Measurements from ENCODE around the gene CELA2A.
"Not testable (repeated sequence)": the region's sequence is repeated elsewhere in the genome, so short reads cannot be mapped to it uniquely, and the experiment has no call there.

CELA2A gene

GRCh38 chr1:15492596-15492995 lies 36.1 kb downstream of the CELA2A start:
- H3K4me3 Mint-ChIP-seq, result no peak overlapping the region
- H3K4me1 Mint-ChIP-seq (ENCODE audit: low read depth), result peaks cover 13% of the 10 kb centered on the region
- H3K9me3 Mint-ChIP-seq, result no peaks in the 10 kb centered on the region
- H3K27ac Mint-ChIP-seq, result no peak overlapping the region
- H3K36me3 Mint-ChIP-seq (ENCODE audit: low read depth), result peaks cover 27% of the 10 kb centered on the region
- DNase-seq (ENCODE audit: low spot score), result no peak
- H3K27me3 Mint-ChIP-seq (ENCODE audit: low read depth), result no peaks in the 10 kb centered on the region

- H3K27me3 Mint-ChIP-seq (ENCODE audit: low read depth), result no peaks in the 10 kb centered on the region
- H3K36me3 Mint-ChIP-seq (ENCODE audit: low read depth), result peaks cover 34% of the 10 kb centered on the region
- H3K4me1 Mint-ChIP-seq (ENCODE audit: low read depth), result peaks cover 13% of the 10 kb centered on the region
- H3K4me3 Mint-ChIP-seq, result no peak overlapping the region
- no peak for DNase-seq (ENCODE audit: low spot score)
- no peaks in the 10 kb centered on the region for H3K9me3 Mint-ChIP-seq
- H3K27ac Mint-ChIP-seq, result no peak overlapping the region
Measured at GRCh38 chr1:15493869-15494390, 37.4 kb downstream of the CELA2A start.

GRCh38 chr1:15500184-15501178 lies 43.9 kb downstream of the CELA2A start:
- H3K27me3 Mint-ChIP-seq (ENCODE audit: low read depth), result no peaks in the 10 kb centered on the region
- H3K36me3 Mint-ChIP-seq (ENCODE audit: low read depth), result peaks cover 26% of the 10 kb centered on the region
- no peak overlapping the region for H3K27ac Mint-ChIP-seq
- no peak for DNase-seq (ENCODE audit: low spot score)
- no peaks in the 10 kb centered on the region for H3K4me1 Mint-ChIP-seq (ENCODE audit: low read depth)
- H3K4me3 Mint-ChIP-seq, result no peak overlapping the region
- no peaks in the 10 kb centered on the region for H3K9me3 Mint-ChIP-seq

GRCh38 chr1:15501208-15502032 lies 44.9 kb downstream of the CELA2A start:
- no peaks in the 10 kb centered on the region for H3K27me3 Mint-ChIP-seq (ENCODE audit: low read depth)
- no peaks in the 10 kb centered on the region for H3K4me1 Mint-ChIP-seq (ENCODE audit: low read depth)
- no peak overlapping the region for H3K27ac Mint-ChIP-seq
- H3K9me3 Mint-ChIP-seq, result no peaks in the 10 kb centered on the region
- peak; percentile 24 for DNase-seq (ENCODE audit: low spot score)
- H3K4me3 Mint-ChIP-seq, result no peak overlapping the region
- H3K36me3 Mint-ChIP-seq (ENCODE audit: low read depth), result peaks cover 20% of the 10 kb centered on the region

GRCh38 chr1:15504436-15504835 lies 47.9 kb downstream of the CELA2A start:
- Mint-ChIP-seq H3K27ac (no peak overlapping the region), H3K36me3 (ENCODE audit: low read depth) (peaks cover 11% of the 10 kb centered on the region), H3K27me3 (ENCODE audit: low read depth) (no peaks in the 10 kb centered on the region), H3K4me3 (no peak overlapping the region), H3K9me3 (no peaks in the 10 kb centered on the region), H3K4me1 (ENCODE audit: low read depth) (no peaks in the 10 kb centered on the region)
- no peak for DNase-seq (ENCODE audit: low spot score)

- Mint-ChIP-seq H3K4me3 (no peak overlapping the region), H3K9me3 (no peaks in the 10 kb centered on the region), H3K27me3 (ENCODE audit: low read depth) (no peaks in the 10 kb centered on the region), H3K4me1 (ENCODE audit: low read depth) (peaks cover 6% of the 10 kb centered on the region), H3K27ac (no peak overlapping the region), H3K36me3 (ENCODE audit: low read depth) (peaks cover 13% of the 10 kb centered on the region)
- no peak for DNase-seq (ENCODE audit: low spot score)
Measured at GRCh38 chr1:15506831-15507230, 50.3 kb downstream of the CELA2A start.

- H3K4me3 Mint-ChIP-seq, result no peak overlapping the region
- H3K27me3 Mint-ChIP-seq (ENCODE audit: low read depth), result no peaks in the 10 kb centered on the region
- H3K4me1 Mint-ChIP-seq (ENCODE audit: low read depth), result peaks cover 8% of the 10 kb centered on the region
- DNase-seq (ENCODE audit: low spot score), result no peak
- peaks cover 17% of the 10 kb centered on the region for H3K36me3 Mint-ChIP-seq (ENCODE audit: low read depth)
- H3K27ac Mint-ChIP-seq, result no peak overlapping the region
- no peaks in the 10 kb centered on the region for H3K9me3 Mint-ChIP-seq
Measured at GRCh38 chr1:15507278-15507677, 50.7 kb downstream of the CELA2A start.

GRCh38 chr1:15508700-15509487 lies 52.4 kb downstream of the CELA2A start:
- no peaks in the 10 kb centered on the region for H3K27me3 Mint-ChIP-seq (ENCODE audit: low read depth)
- H3K4me1 Mint-ChIP-seq (ENCODE audit: low read depth), result peaks cover 13% of the 10 kb centered on the region
- H3K27ac Mint-ChIP-seq, result no peak overlapping the region
- no peak overlapping the region for H3K4me3 Mint-ChIP-seq
- no peak for DNase-seq (ENCODE audit: low spot score)
- H3K36me3 Mint-ChIP-seq (ENCODE audit: low read depth), result peaks cover 26% of the 10 kb centered on the region
- H3K9me3 Mint-ChIP-seq, result no peaks in the 10 kb centered on the region

- Mint-ChIP-seq H3K27ac (no peak overlapping the region), H3K36me3 (ENCODE audit: low read depth) (peaks cover 31% of the 10 kb centered on the region), H3K4me3 (no peak overlapping the region), H3K27me3 (ENCODE audit: low read depth) (no peaks in the 10 kb centered on the region), H3K9me3 (no peaks in the 10 kb centered on the region), H3K4me1 (ENCODE audit: low read depth) (peaks cover 20% of the 10 kb centered on the region)
- DNase-seq (ENCODE audit: low spot score), result no peak
Measured at GRCh38 chr1:15509586-15509985, 53.1 kb downstream of the CELA2A start.

GRCh38 chr1:15510611-15511405 lies 54.3 kb downstream of the CELA2A start:
- Mint-ChIP-seq H3K9me3 (no peaks in the 10 kb centered on the region), H3K4me1 (ENCODE audit: low read depth) (peaks cover 28% of the 10 kb centered on the region), H3K36me3 (ENCODE audit: low read depth) (peaks cover 38% of the 10 kb centered on the region), H3K4me3 (no peak overlapping the region), H3K27ac (no peak overlapping the region), H3K27me3 (ENCODE audit: low read depth) (no peaks in the 10 kb centered on the region)
- DNase-seq (ENCODE audit: low spot score), result no peak

- Mint-ChIP-seq H3K27me3 (ENCODE audit: low read depth) (no peaks in the 10 kb centered on the region), H3K4me1 (ENCODE audit: low read depth) (peaks cover 39% of the 10 kb centered on the region), H3K4me3 (no peak overlapping the region), H3K9me3 (no peaks in the 10 kb centered on the region), H3K27ac (peak overlapping the region; percentile 67), H3K36me3 (ENCODE audit: low read depth) (peaks cover 53% of the 10 kb centered on the region)
- no peak for DNase-seq (ENCODE audit: low spot score)
Measured at GRCh38 chr1:15513192-15513591, 56.7 kb downstream of the CELA2A start.

- peak overlapping the region; percentile 67 for H3K27ac Mint-ChIP-seq
- peaks cover 56% of the 10 kb centered on the region for H3K36me3 Mint-ChIP-seq (ENCODE audit: low read depth)
- H3K4me3 Mint-ChIP-seq, result no peak overlapping the region
- no peak for DNase-seq (ENCODE audit: low spot score)
- peaks cover 41% of the 10 kb centered on the region for H3K4me1 Mint-ChIP-seq (ENCODE audit: low read depth)
- H3K27me3 Mint-ChIP-seq (ENCODE audit: low read depth), result no peaks in the 10 kb centered on the region
- no peaks in the 10 kb centered on the region for H3K9me3 Mint-ChIP-seq
Measured at GRCh38 chr1:15513919-15514318, 57.4 kb downstream of the CELA2A start.

- H3K4me3 Mint-ChIP-seq; DNase-seq (ENCODE audit: low spot score); H3K9me3 Mint-ChIP-seq; H3K27me3 Mint-ChIP-seq (ENCODE audit: low read depth): not testable (repeated sequence)
- Mint-ChIP-seq H3K4me1 (ENCODE audit: low read depth) (peaks cover 43% of the 10 kb centered on the region), H3K36me3 (ENCODE audit: low read depth) (peaks cover 58% of the 10 kb centered on the region), H3K27ac (peak overlapping the region; percentile 67)
Measured at GRCh38 chr1:15514557-15514956, 58.0 kb downstream of the CELA2A start.
